Measurements from ENCODE around the gene KCNJ1. TPM values are rescaled to one million over a fixed set of nuclear protein-coding genes. Genes with fewer than 3 reads are reported as not detected.

Gene KCNJ1
- total and polyA plus RNA-seq, 9 of the 15 experiments (the other 6 are each of a cell fraction or from before 2014, with no cell fraction given), result not detected

GRCh38 chr11:128890543-128891368, 23.7 kb upstream of the KCNJ1 start, which contains the start of gene KCNJ5 (continued):
- TF ChIP-seq, protein P1, sequence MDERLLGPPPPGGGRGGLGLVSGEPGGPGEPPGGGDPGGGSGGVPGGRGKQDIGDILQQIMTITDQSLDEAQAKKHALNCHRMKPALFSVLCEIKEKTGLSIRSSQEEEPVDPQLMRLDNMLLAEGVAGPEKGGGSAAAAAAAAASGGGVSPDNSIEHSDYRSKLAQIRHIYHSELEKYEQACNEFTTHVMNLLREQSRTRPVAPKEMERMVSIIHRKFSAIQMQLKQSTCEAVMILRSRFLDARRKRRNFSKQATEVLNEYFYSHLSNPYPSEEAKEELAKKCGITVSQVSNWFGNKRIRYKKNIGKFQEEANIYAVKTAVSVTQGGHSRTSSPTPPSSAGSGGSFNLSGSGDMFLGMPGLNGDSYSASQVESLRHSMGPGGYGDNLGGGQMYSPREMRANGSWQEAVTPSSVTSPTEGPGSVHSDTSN (CRISPR knock-in tag; IDR thresholded peaks at IDR 0.05; ENCODE audit: low read depth), result no peak
- TF ChIP-seq, protein P1 (tag; conservative IDR thresholded peaks at IDR 0.05; ENCODE audit: low read depth), result no peak
- TF ChIP-seq, protein P2, sequence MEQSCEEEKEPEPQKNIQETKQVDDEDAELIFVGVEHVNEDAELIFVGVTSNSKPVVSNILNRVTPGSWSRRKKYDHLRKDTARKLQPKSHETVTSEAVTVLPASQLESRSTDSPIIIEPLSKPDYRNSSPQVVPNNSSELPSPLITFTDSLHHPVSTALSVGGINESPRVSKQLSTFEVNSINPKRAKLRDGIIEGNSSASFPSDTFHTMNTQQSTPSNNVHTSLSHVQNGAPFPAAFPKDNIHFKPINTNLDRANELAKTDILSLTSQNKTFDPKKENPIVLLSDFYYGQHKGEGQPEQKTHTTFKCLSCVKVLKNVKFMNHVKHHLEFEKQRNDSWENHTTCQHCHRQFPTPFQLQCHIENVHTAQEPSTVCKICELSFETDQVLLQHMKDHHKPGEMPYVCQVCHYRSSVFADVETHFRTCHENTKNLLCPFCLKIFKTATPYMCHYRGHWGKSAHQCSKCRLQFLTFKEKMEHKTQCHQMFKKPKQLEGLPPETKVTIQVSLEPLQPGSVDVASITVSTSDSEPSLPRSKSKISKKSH (CRISPR knock-in tag; IDR thresholded peaks at IDR 0.05), result no peak
- TF ChIP-seq PURB (CRISPR knock-in tag; IDR thresholded peaks at IDR 0.05; ENCODE audit: low read depth), result no peak
- no peak for TF ChIP-seq MIER1 (IDR thresholded peaks at IDR 0.05; ENCODE audit: low read depth)
- no peak for TF ChIP-seq ATF4 (CRISPR knock-in tag; IDR thresholded peaks at IDR 0.05)
- no peak for TF ChIP-seq DNMT1 (IDR thresholded peaks at IDR 0.05)
- TF ChIP-seq PTRF (tag; IDR thresholded peaks at IDR 0.05), result no peak
